ENCODE data around the gene KLHL42. TPM values are rescaled to one million over a fixed set of nuclear protein-coding genes. Genes with fewer than 3 reads are reported as not detected.

The KLHL42 gene
- total and polyA plus RNA-seq, 2 of the 8 experiments (the other 6 are each of a cell fraction or from before 2014, with no cell fraction given) = 13.6 to 21.6 TPM

DNA sequence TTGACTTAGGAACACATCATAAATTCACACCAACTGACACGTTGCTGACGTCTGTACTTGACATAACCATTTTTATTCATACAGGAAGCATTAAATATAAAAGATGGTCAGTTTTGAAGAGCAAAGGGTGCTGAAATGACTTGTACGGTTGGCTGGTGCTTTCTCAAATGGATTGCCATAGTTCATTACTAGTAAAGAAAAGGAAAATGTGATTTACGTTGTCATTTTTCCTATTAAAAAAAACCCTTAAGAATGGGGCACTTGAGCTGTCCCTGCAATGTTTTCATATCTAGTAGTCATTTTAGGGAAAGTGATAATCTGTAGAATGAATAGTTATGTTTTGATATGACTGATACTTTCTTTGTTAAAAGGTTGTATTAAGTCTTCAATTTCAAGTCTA, 22.5 kb downstream of the KLHL42 start (continued):
- TF ChIP-seq TAF7 (optimal IDR thresholded peaks at IDR 0.05; ENCODE audit: borderline replicate concordance, low read depth, low read length) = no peak
- no peak for TF ChIP-seq KDM1A (IDR thresholded peaks at IDR 0.05; ENCODE audit: borderline replicate concordance, low read length)
- no peak for TF ChIP-seq ZNF274 (IDR thresholded peaks at IDR 0.05; ENCODE audit: borderline replicate concordance, extremely low read depth, low read length)
- TF ChIP-seq, protein P1, sequence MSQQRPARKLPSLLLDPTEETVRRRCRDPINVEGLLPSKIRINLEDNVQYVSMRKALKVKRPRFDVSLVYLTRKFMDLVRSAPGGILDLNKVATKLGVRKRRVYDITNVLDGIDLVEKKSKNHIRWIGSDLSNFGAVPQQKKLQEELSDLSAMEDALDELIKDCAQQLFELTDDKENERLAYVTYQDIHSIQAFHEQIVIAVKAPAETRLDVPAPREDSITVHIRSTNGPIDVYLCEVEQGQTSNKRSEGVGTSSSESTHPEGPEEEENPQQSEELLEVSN (IDR thresholded peaks at IDR 0.05) = no peak
- no peak for TF ChIP-seq FOSL1 (IDR thresholded peaks at IDR 0.05; ENCODE audit: insufficient read depth, low read depth, low read length)
- no peak for TF ChIP-seq GABPA (IDR thresholded peaks at IDR 0.05; ENCODE audit: borderline replicate concordance, insufficient read depth, low read length)

Data from H1 (cell line).